Measurements from ENCODE around the gene SREBF1.

Gene SREBF1

DNA sequence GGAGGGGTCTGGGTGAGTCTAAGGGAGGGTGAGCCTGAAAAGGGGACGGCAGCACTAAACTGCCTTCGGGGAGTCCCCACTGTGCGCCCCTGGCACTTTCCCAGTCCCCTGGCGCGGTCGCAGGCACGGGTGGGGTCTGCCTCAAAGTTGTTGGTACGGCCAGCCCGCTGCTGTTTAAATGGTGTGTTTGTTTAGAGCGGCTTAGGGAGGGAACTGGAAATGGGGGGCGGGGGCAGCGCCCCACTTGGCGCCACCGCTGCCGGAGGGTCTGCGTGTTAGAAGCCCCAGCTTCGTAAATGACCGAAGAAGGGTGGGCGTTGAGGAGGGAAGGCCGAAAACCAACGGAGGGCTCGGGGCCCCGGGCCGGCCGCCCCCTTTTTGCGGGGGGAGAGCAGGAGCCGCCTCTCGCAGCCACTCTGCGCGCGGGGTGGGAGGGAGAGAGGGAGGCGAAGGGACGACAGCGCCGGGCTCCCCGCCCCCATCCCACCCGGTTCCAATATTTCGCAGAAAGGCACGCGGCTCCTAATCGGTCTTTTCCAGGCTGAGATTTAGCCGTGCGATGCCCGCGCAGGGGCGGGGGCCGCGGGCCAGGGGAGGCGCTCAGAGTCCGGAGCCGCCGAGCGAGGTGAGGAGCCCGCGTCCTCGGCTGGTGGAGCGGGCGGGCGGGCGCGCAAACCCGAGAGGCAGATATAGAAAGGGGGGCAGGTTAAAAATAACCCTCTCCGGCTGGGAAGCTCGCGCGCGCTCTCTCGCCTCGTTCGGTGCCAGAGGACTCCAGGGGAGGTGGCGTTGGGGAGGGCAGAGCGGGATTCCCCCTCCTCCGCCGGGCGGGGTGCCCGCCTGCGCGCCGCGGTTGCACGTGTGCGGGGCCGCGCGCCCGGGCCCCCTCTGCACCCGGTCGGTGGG, 54.9 kb downstream of the SREBF1 start:
- no peak for DNase-seq (ENCODE audit: low read depth in 2 of 2)

- no peak for DNase-seq (ENCODE audit: low read depth in 2 of 2)
Observed at GRCh38 chr17:17780922-17781590, 55.7 kb downstream of the SREBF1 start.

DNA sequence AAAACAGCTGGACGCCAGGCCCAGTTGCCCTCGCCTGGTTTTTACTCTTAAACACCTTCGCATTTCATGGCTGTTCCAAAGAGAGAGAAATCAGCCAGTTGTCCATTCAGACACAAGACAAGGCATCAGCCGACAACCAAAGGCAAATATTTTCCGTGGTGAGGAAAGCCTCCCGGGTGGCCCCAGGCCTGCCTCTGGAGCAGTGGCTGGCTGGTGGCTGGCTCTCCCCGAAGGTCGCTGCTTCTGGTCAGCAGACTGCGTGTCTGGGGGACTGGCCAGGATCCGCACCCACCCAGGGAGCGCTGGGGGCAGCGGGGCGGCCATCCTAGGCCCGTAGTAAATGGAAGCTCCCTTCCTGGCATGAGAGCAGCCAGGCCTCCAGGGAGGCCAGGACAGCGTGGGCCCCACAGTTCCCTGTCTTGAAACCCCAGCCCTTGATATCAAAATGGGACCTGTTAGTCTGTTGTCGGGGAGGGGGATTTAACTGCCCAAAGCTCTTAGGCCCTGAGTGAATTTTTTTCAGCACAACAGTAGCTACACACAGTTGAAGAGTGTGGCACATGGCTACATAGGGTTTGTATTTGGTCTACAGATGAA, 57.7 kb downstream of the SREBF1 start:
- DNase-seq (ENCODE audit: low read depth in 2 of 2) = no peak

GRCh38 chr17:17778308-17779014, 58.3 kb downstream of the SREBF1 start:
- no peak for DNase-seq (ENCODE audit: low read depth in 2 of 2)

GRCh38 chr17:17776889-17777288, 59.9 kb downstream of the SREBF1 start:
- DNase-seq (ENCODE audit: low read depth in 2 of 2) = no peak

DNA sequence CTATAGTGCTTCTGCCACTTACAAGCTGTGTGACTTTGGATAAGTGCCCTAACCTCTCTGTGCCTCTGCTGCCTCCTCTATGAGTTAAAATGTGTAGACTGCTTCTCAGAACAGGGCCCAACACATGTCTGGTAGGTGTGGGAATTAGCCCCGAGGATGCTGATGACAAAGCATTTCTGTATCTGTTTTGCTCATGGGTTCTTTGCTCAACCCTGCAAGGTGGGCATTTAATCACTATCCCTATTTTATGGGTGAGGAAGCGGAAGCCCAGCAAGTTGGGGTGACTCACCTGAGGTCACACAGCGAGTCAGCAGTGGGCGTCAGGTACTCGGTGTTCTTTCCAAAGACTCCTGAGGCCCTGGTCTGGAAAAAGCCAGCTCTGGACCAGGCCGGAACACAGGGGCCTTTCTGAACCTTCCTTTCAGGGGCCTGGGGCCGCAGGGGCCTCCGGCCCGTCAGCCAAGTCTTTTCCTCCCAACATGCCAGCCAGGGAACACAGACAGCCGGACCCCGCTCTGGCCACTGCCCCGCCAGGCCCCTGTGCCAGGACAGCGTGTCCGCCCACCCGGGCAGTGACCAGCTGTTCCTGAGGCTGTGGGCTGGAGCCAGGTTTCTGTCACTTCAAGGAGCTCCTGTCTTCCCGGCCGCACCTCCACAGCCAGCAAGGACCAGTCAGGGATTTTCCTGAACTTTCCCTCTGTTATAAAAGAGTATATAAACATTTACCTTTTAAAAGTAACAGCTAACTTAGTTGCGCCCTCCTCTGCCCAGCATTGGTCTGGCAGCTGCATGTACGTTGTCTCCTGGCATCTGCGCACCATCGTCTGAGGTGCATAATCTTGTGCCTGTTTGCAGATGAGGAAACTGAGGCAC, 62.5 kb downstream of the SREBF1 start:
- DNase-seq (ENCODE audit: low read depth in 2 of 2) = no peak

GRCh38 chr17:17772231-17772630, 64.6 kb downstream of the SREBF1 start:
- no peak for DNase-seq (ENCODE audit: low read depth in 2 of 2)

DNA sequence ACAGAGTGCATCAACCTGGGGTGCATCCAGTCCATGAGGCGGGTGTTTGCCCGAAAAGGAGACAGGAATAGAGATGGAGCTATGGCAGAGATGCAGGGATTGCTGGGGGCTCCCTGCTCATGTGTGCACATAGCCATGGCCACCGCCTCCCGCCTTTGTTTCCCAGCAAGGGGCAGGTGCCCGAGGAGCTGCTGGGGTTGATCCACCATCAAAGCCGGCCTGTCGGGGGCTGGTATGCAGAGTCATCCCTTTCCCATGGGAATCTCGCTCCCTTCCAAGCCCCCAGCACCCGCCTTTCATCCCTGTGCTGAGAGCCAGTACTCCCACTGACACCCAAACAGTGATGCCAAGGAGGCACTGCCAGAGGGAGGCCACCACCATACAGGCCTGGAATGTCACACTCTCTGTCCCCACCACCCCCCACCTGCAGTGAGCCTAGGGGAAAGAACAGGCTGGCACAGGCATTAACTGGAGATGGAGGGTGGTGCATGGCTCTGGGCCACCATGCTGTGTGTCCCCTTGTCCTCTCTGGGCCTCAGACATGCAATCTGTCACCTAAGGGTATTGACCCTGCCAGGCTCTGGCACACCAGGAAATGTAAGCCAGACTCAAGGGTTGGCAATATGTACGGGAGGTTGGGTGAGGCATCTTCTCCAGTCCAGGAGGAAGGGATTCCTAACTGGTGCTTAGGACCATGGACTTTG, 65.1 kb downstream of the SREBF1 start:
- no peak for DNase-seq (ENCODE audit: low read depth in 2 of 2)

- DNase-seq (ENCODE audit: low read depth in 2 of 2) = no peak
Observed at GRCh38 chr17:17770632-17771044, 66.1 kb downstream of the SREBF1 start.

DNA sequence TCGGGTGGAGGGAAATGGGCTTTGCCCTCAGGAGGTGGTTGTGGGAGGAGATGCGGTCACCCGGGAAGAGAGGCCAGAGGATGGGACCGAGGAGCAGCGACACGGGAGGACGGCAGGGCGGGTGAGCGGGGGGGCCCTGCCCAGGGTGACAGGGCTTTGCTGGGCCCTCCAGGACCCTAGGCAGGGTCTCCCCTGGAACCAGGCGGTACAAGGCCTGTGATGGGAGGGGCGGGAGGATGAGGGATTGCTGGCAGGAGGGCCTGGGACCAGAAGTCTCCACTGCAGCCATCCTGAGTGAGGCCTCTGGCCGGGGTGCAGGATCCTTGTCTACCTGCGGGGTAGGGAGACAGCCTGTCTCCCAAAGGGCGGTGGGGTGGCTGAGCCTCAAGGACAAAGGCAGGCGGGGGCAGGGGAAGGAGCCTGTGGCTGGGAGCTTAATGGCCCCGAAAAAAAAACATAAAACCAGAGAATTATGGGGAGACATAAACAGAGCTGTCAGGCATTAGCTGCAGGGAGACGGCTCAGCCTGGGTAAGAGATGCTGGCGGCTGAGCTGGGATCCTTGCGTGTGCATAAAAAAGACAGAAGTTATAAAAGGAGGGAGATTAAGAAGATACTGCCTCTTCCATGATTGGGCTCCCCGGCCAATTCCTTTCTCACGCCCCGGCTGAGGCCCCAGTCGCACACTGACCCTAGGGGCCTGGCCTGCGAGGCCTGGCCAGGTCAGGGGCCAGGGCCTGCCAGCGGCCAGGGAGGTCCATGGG, 66.7 kb downstream of the SREBF1 start:
- no peak for DNase-seq (ENCODE audit: low read depth in 2 of 2)

GRCh38 chr17:17768424-17769088, 68.2 kb downstream of the SREBF1 start:
- no peak for DNase-seq (ENCODE audit: low read depth in 2 of 2)

DNA sequence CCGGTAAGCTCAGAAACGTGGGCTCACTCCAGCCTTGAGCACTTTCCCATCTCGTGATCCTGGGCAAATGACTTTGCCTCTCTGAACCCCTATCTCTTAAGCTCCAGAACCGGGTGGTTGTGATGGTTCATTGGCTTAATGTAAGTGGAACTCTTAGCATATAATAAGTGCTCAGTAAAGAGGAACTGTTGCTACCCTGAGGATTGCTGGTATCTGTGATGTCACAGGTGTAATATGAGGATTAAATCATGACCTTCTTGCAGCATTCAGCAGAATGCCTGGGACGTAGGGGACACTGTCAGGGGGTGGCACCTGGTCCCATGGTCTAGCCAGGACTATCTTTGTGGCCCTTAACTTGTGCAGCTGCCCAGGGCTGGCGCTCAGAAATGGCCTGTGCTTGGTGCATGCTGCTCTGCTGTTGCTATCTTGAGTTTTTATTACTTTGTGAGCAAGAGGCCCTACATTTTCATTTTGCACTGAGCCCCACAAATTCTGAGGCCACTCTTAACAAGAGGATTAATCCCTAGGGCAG, 68.8 kb downstream of the SREBF1 start:
- no peak for DNase-seq (ENCODE audit: low read depth in 2 of 2)

- DNase-seq (ENCODE audit: low read depth in 2 of 2) = no peak
Observed at GRCh38 chr17:17767154-17767869, 69.5 kb downstream of the SREBF1 start.

- DNase-seq (ENCODE audit: low read depth in 2 of 2) = no peak
Observed at GRCh38 chr17:17766744-17767120, 70.1 kb downstream of the SREBF1 start.

GRCh38 chr17:17766077-17766743, 70.6 kb downstream of the SREBF1 start:
- no peak for DNase-seq (ENCODE audit: low read depth in 2 of 2)

GRCh38 chr17:17765359-17766076, 71.3 kb downstream of the SREBF1 start:
- no peak for DNase-seq (ENCODE audit: low read depth in 2 of 2)

DNA sequence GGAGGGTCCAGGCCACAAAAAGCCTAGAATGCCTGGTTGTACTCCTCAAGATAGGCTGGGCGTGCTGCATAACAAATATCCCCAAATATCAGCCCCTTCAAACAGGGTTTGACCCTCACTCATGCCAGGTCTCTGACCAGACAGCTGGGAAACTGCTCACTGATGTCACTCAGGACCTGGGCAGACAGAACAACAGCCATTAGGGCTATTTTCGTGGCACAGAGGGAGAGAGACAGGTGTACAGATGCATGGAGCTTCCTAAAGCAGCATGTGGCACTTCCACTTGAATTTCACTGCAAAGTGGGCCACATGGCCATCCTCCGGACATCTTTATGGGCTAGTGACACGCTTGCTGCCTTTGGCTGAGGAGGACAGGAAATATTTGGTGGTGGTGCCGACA, 73.1 kb downstream of the SREBF1 start:
- no peak for DNase-seq (ENCODE audit: low read depth in 2 of 2)

All from stimulated activated CD8-positive, alpha-beta memory T cell treated with anti-CD3 and anti-CD28 coated beads, Interleukin-15, amount 100 ng/mL, for 4 hours (primary cell).